ENCODE results near the gene TGFBI.
"Not testable (repeated sequence)": the region's sequence is repeated elsewhere in the genome, so short reads cannot be mapped to it uniquely, and the experiment has no call there.

TGFBI gene

GRCh38 chr5:136043968-136044610 is 15.3 kb downstream of the TGFBI start:
- no peak overlapping the region for H3K14ac ChIP-seq (ENCODE audit: low read length)
- H3K9me3 ChIP-seq (replicated peaks in 1 of 2; ENCODE audit: control insufficient read depth in 2 of 2, insufficient read depth in 1 of 2, low read depth in 1 of 2, low read length in 2 of 2) = no peaks in the 10 kb centered on the region
- no peak overlapping the region for H4K8ac ChIP-seq (ENCODE audit: low read depth, low read length)
- H3K18ac ChIP-seq (ENCODE audit: low read length) = peak overlapping the region; percentile 17
- no peaks in the 10 kb centered on the region for H3K79me1 ChIP-seq (ENCODE audit: low read depth, low read length)
- no peak overlapping the region for H2BK120ac ChIP-seq (ENCODE audit: low read depth, low read length)
- H2BK5ac ChIP-seq (ENCODE audit: low read length) = no peak overlapping the region
- H4K91ac ChIP-seq (ENCODE audit: low read depth, low read length, poor library complexity) = no peak overlapping the region
- no peak overlapping the region for H3K4ac ChIP-seq (ENCODE audit: low read length)
- no peak overlapping the region for H2AK5ac ChIP-seq (ENCODE audit: low read depth, low read length)
- no peak overlapping the region for H3K4me2 ChIP-seq (ENCODE audit: insufficient read depth, low read length, poor library complexity, severe bottlenecking)
- no peak overlapping the region for H3K9ac ChIP-seq (ENCODE audit: low read depth, low read length, poor library complexity)
- H2BK15ac ChIP-seq (ENCODE audit: low read length) = no peak overlapping the region
- H3K27me3 ChIP-seq (ENCODE audit: control insufficient read depth in 3 of 3, insufficient read depth in 3 of 3, low read depth in 1 of 3, low read length in 3 of 3) = peaks cover 0 to 15% (median 0%) of the 10 kb centered on the region in 3 experiments
- no peaks in the 10 kb centered on the region for H3K36me3 ChIP-seq (replicated peaks in 1 of 2; ENCODE audit: control insufficient read depth in 2 of 2, insufficient read depth in 2 of 2, low read length in 2 of 2)
- H3K27ac ChIP-seq (replicated peaks; ENCODE audit: low read length) = no peak overlapping the region
- DNase-seq (ENCODE audit: low spot score) = no peak
- no peak overlapping the region for H3K23ac ChIP-seq (ENCODE audit: low read depth, low read length, poor library complexity)
- no peak overlapping the region for H3K4me3 ChIP-seq (ENCODE audit: low read length in 2 of 2)
- whole genome bisulfite sequencing, 2 donors (ENCODE audit: extremely low coverage in 2 of 2, insufficient read length in 2 of 2, insufficient replicate concordance in 1 of 2) = no CpG with 5 or more reads among the region's 8 CpGs
- H2BK12ac ChIP-seq (ENCODE audit: low read length) = no peak overlapping the region
- H3K4me1 ChIP-seq (ENCODE audit: control insufficient read depth in 2 of 2, insufficient read depth in 1 of 2, low read depth in 1 of 2, low read length in 2 of 2) = peaks cover 0 to 2% of the 10 kb centered on the region in 2 donors
- H2AFZ ChIP-seq (ENCODE audit: low read length) = no peak overlapping the region

GRCh38 chr5:136045026-136045425 is 16.2 kb downstream of the TGFBI start:
- H2BK15ac ChIP-seq (ENCODE audit: low read length); H2BK120ac ChIP-seq (ENCODE audit: low read depth, low read length); H3K36me3 ChIP-seq (replicated peaks in 1 of 2; ENCODE audit: control insufficient read depth in 2 of 2, insufficient read depth in 2 of 2, low read length in 2 of 2); H3K9ac ChIP-seq (ENCODE audit: low read depth, low read length, poor library complexity); H3K4me2 ChIP-seq (ENCODE audit: insufficient read depth, low read length, poor library complexity, severe bottlenecking); H2BK5ac ChIP-seq (ENCODE audit: low read length); H3K4ac ChIP-seq (ENCODE audit: low read length); H3K27ac ChIP-seq (replicated peaks; ENCODE audit: low read length); H4K8ac ChIP-seq (ENCODE audit: low read depth, low read length); H3K9me3 ChIP-seq (replicated peaks in 1 of 2; ENCODE audit: control insufficient read depth in 2 of 2, insufficient read depth in 1 of 2, low read depth in 1 of 2, low read length in 2 of 2); DNase-seq (ENCODE audit: low spot score); H3K4me1 ChIP-seq (ENCODE audit: control insufficient read depth in 2 of 2, insufficient read depth in 1 of 2, low read depth in 1 of 2, low read length in 2 of 2); H2AFZ ChIP-seq (ENCODE audit: low read length); H3K18ac ChIP-seq (ENCODE audit: low read length); H3K79me1 ChIP-seq (ENCODE audit: low read depth, low read length); H3K23ac ChIP-seq (ENCODE audit: low read depth, low read length, poor library complexity); H3K4me3 ChIP-seq (ENCODE audit: low read length in 2 of 2); H2BK12ac ChIP-seq (ENCODE audit: low read length); H3K14ac ChIP-seq (ENCODE audit: low read length); H2AK5ac ChIP-seq (ENCODE audit: low read depth, low read length); H4K91ac ChIP-seq (ENCODE audit: low read depth, low read length, poor library complexity): not testable (repeated sequence)
- peaks cover 0 to 15% (median 0%) of the 10 kb centered on the region in 3 experiments for H3K27me3 ChIP-seq (ENCODE audit: control insufficient read depth in 3 of 3, insufficient read depth in 3 of 3, low read depth in 1 of 3, low read length in 3 of 3)
- no CpG with 5 or more reads among the region's 8 CpGs for WGBS, 2 donors (ENCODE audit: extremely low coverage in 2 of 2, insufficient read length in 2 of 2, insufficient replicate concordance in 1 of 2)

GRCh38 chr5:136046246-136046645 is 17.5 kb downstream of the TGFBI start:
- Histone ChIP-seq H3K4me1 (ENCODE audit: control insufficient read depth in 2 of 2, insufficient read depth in 1 of 2, low read depth in 1 of 2, low read length in 2 of 2) (peaks cover 0 to 2% of the 10 kb centered on the region in 2 donors), H4K91ac (ENCODE audit: low read depth, low read length, poor library complexity) (no peak overlapping the region), H2BK5ac (ENCODE audit: low read length) (no peak overlapping the region), H3K9me3 (replicated peaks in 1 of 2; ENCODE audit: control insufficient read depth in 2 of 2, insufficient read depth in 1 of 2, low read depth in 1 of 2, low read length in 2 of 2) (no peaks in the 10 kb centered on the region), H2AK5ac (ENCODE audit: low read depth, low read length) (no peak overlapping the region), H3K18ac (ENCODE audit: low read length) (peak overlapping the region; percentile 7), H3K27me3 (ENCODE audit: control insufficient read depth in 3 of 3, insufficient read depth in 3 of 3, low read depth in 1 of 3, low read length in 3 of 3) (peaks cover 0 to 9% (median 0%) of the 10 kb centered on the region in 3 experiments), H2BK12ac (ENCODE audit: low read length) (no peak overlapping the region), H3K27ac (replicated peaks; ENCODE audit: low read length) (no peak overlapping the region), H4K8ac (ENCODE audit: low read depth, low read length) (no peak overlapping the region), H3K14ac (ENCODE audit: low read length) (no peak overlapping the region), H3K4ac (ENCODE audit: low read length) (no peak overlapping the region), H3K4me3 (ENCODE audit: low read length in 2 of 2) (no peak overlapping the region), H3K4me2 (ENCODE audit: insufficient read depth, low read length, poor library complexity, severe bottlenecking) (no peak overlapping the region), H3K23ac (ENCODE audit: low read depth, low read length, poor library complexity) (no peak overlapping the region), H3K79me1 (ENCODE audit: low read depth, low read length) (no peaks in the 10 kb centered on the region), H3K36me3 (replicated peaks in 1 of 2; ENCODE audit: control insufficient read depth in 2 of 2, insufficient read depth in 2 of 2, low read length in 2 of 2) (no peaks in the 10 kb centered on the region), H2BK120ac (ENCODE audit: low read depth, low read length) (no peak overlapping the region), H2BK15ac (ENCODE audit: low read length) (no peak overlapping the region), H2AFZ (ENCODE audit: low read length) (no peak overlapping the region), H3K9ac (ENCODE audit: low read depth, low read length, poor library complexity) (no peak overlapping the region)
- DNase-seq (ENCODE audit: low spot score) = no peak
- no CpG with 5 or more reads among the region's 12 CpGs for WGBS, 2 donors (ENCODE audit: extremely low coverage in 2 of 2, insufficient read length in 2 of 2, insufficient replicate concordance in 1 of 2)

GRCh38 chr5:136047858-136048257 is 19.1 kb downstream of the TGFBI start:
- no CpG with 5 or more reads among the region's 8 CpGs for WGBS, 2 donors (ENCODE audit: extremely low coverage in 2 of 2, insufficient read length in 2 of 2, insufficient replicate concordance in 1 of 2)
- Histone ChIP-seq H3K18ac (ENCODE audit: low read length) (no peak overlapping the region), H2BK12ac (ENCODE audit: low read length) (no peak overlapping the region), H3K9me3 (replicated peaks in 1 of 2; ENCODE audit: control insufficient read depth in 2 of 2, insufficient read depth in 1 of 2, low read depth in 1 of 2, low read length in 2 of 2) (no peaks in the 10 kb centered on the region), H2BK5ac (ENCODE audit: low read length) (no peak overlapping the region), H3K14ac (ENCODE audit: low read length) (no peak overlapping the region), H3K79me1 (ENCODE audit: low read depth, low read length) (no peaks in the 10 kb centered on the region), H3K4ac (ENCODE audit: low read length) (no peak overlapping the region), H3K36me3 (replicated peaks in 1 of 2; ENCODE audit: control insufficient read depth in 2 of 2, insufficient read depth in 2 of 2, low read length in 2 of 2) (no peaks in the 10 kb centered on the region), H3K27ac (replicated peaks; ENCODE audit: low read length) (no peak overlapping the region), H2BK120ac (ENCODE audit: low read depth, low read length) (no peak overlapping the region), H4K91ac (ENCODE audit: low read depth, low read length, poor library complexity) (no peak overlapping the region), H3K4me3 (ENCODE audit: low read length in 2 of 2) (no peak overlapping the region), H3K23ac (ENCODE audit: low read depth, low read length, poor library complexity) (no peak overlapping the region), H4K8ac (ENCODE audit: low read depth, low read length) (no peak overlapping the region), H3K4me2 (ENCODE audit: insufficient read depth, low read length, poor library complexity, severe bottlenecking) (no peak overlapping the region), H3K27me3 (ENCODE audit: control insufficient read depth in 3 of 3, insufficient read depth in 3 of 3, low read depth in 1 of 3, low read length in 3 of 3) (peaks cover 0 to 9% (median 0%) of the 10 kb centered on the region in 3 experiments), H3K9ac (ENCODE audit: low read depth, low read length, poor library complexity) (no peak overlapping the region), H2AFZ (ENCODE audit: low read length) (no peak overlapping the region), H2BK15ac (ENCODE audit: low read length) (no peak overlapping the region), H3K4me1 (ENCODE audit: control insufficient read depth in 2 of 2, insufficient read depth in 1 of 2, low read depth in 1 of 2, low read length in 2 of 2) (no peaks in the 10 kb centered on the region), H2AK5ac (ENCODE audit: low read depth, low read length) (no peak overlapping the region)
- DNase-seq (ENCODE audit: low spot score) = no peak
